Measurements from ENCODE around the gene AMIGO2. TPM values are rescaled to one million over a fixed set of nuclear protein-coding genes. Genes with fewer than 3 reads are reported as not detected.

Gene AMIGO2
- total RNA-seq, 1 experiment from 2014 or later = 0.96 TPM

- H3K9ac ChIP-seq (ENCODE audit: low read length) = no peak overlapping the region
- TF ChIP-seq TCF7L2 (IDR thresholded peaks at IDR 0.05; ENCODE audit: borderline replicate concordance, extremely low read depth, insufficient read depth, insufficient read length) = no peak
- no peak for TF ChIP-seq ZNF274 (IDR thresholded peaks at IDR 0.05; ENCODE audit: low read depth, low read length)
- TF ChIP-seq ZBTB33 (IDR thresholded peaks at IDR 0.05; ENCODE audit: extremely low read depth, insufficient replicate concordance, low read length) = no peak
- TF ChIP-seq POLR2AphosphoS5 (IDR thresholded peaks at IDR 0.05; ENCODE audit: low read depth, low read length) = no peak
- no peak for TF ChIP-seq MAX (IDR thresholded peaks at IDR 0.05)
- TF ChIP-seq ATF3 (IDR thresholded peaks at IDR 0.05) = no peak
- no peak for TF ChIP-seq CTCF (IDR thresholded peaks at IDR 0.05 in 2 of 3, conservative IDR thresholded peaks at IDR 0.05 in 1 of 3; ENCODE audit: borderline replicate concordance in 1 of 3, insufficient read depth in 1 of 3, low read depth in 2 of 3, low read length in 2 of 3)
- TF ChIP-seq EZH2phosphoT487 (IDR thresholded peaks at IDR 0.05; ENCODE audit: borderline replicate concordance) = no peak
- no peak for TF ChIP-seq CEBPB (IDR thresholded peaks at IDR 0.05; ENCODE audit: low read depth)
- TF ChIP-seq SIN3A (IDR thresholded peaks at IDR 0.05; ENCODE audit: low read depth) = no peak
- TF ChIP-seq RAD21 (IDR thresholded peaks at IDR 0.05; ENCODE audit: low read depth) = no peak
- no peak for TF ChIP-seq SP1 (IDR thresholded peaks at IDR 0.05; ENCODE audit: low read depth)
- no peak for TF ChIP-seq POLR2A (IDR thresholded peaks at IDR 0.05; ENCODE audit: borderline replicate concordance, extremely low read depth, insufficient read depth, insufficient read length)
- TF ChIP-seq ELF1 (IDR thresholded peaks at IDR 0.05; ENCODE audit: borderline replicate concordance, low read depth) = no peak
- TF ChIP-seq ZFX (IDR thresholded peaks at IDR 0.05) = no peak
- TF ChIP-seq CBX3 (IDR thresholded peaks at IDR 0.05; ENCODE audit: low read depth) = no peak
- intact Hi-C loops (cut with micrococcal nuclease) = no loop called here
- no peaks in the 10 kb centered on the region for H3K9me3 ChIP-seq (ENCODE audit: control insufficient read depth in 1 of 2, insufficient read depth in 1 of 2, low read depth in 1 of 2, low read length in 2 of 2)
- no TSS peak for BruUV-seq (replicated peaks)
- no peak overlapping the region for H3K4me3 ChIP-seq (replicated peaks in 1 of 2; ENCODE audit: low read depth in 1 of 2, low read length in 2 of 2)
- no peaks in the 10 kb centered on the region for H4K20me1 ChIP-seq (ENCODE audit: insufficient read depth)
- no peaks in the 10 kb centered on the region for H3K36me3 ChIP-seq (ENCODE audit: control insufficient read depth in 1 of 2, insufficient read depth in 2 of 2, low read length in 2 of 2)
- no peak overlapping the region for H3K4me2 ChIP-seq (ENCODE audit: low read length)
- ChIA-PET CTCF (no interaction called here), POLR2A (no interaction called here), RAD21 (ENCODE audit: low non-redundant PET in 1 of 2, low total read pairs in 2 of 2, uncharacterized antibody in 2 of 2, unreplicated experiment in 2 of 2) (no interaction called here)
- ATAC-seq (no peak), DNase-seq (ENCODE audit: low read depth, low spot score) (no peak)
- no peaks in the 10 kb centered on the region for H3K9me2 ChIP-seq (ENCODE audit: insufficient read depth)
- H2AFZ ChIP-seq (ENCODE audit: low read depth, low read length, poor library complexity, severe bottlenecking) = no peak overlapping the region
- H3K27me3 ChIP-seq (ENCODE audit: insufficient read depth, low read length) = no peaks in the 10 kb centered on the region
- H3K4me1 ChIP-seq (ENCODE audit: control insufficient read depth in 1 of 2, insufficient read depth in 2 of 2, low read length in 2 of 2) = no peaks in the 10 kb centered on the region
- H3K27ac ChIP-seq (ENCODE audit: low read depth, low read length) = no peak overlapping the region
- H3K79me2 ChIP-seq (ENCODE audit: insufficient read depth, low read length) = no peaks in the 10 kb centered on the region
Observed at GRCh38 chr12:47124451-47124850, 44.7 kb upstream of the AMIGO2 start.
